GM23338 (cell line): ENCODE measurements around the gene CNPY1. TPM values are rescaled to one million over a fixed set of nuclear protein-coding genes. Genes with fewer than 3 reads are reported as not detected.

ENCODE experiments used
- ATAC-seq: fragments of 200-7000 bp; cut with Tn5 transposase; 3 replicates; pipeline ENCODE4 v1.9.1; 2020
- DNase-seq: peaks from one replicate; pipeline ENCODE4 v3.0.0-alpha.2; 2015; ENCODE audit warnings: low spot score
- H2AFZ ChIP-seq: fragments of 200-600 bp; sonication (generic); 2 replicates; pipeline ENCODE4 v1.8.0; 2016; ENCODE audit warnings: antibody characterized with exemption, mild to moderate bottlenecking, moderate library complexity
- H3F3A ChIP-seq: fragments of 200-600 bp; sonication (generic); replicated peaks from 2 replicates; pipeline ENCODE4 v1.8.0; 2017; ENCODE audit warnings: antibody characterized with exemption, mixed run types, low read depth
- H3K27ac ChIP-seq: fragments of 200-600 bp; sonication (generic); 2 replicates; pipeline ENCODE4 v1.6.1; 2016; ENCODE audit warnings: low read depth
- H3K27me3 ChIP-seq: fragments of 200-600 bp; sonication (generic); 2 replicates; pipeline ENCODE4 v1.8.0; 2016; ENCODE audit warnings: mild to moderate bottlenecking, mixed run types, moderate library complexity; ENCODE audit not compliant: insufficient read depth
- H3K36me3 ChIP-seq: fragments of 200-600 bp; sonication (generic); 2 replicates; pipeline ENCODE4 v1.8.0; 2016; ENCODE audit warnings: mild to moderate bottlenecking; ENCODE audit not compliant: insufficient read depth
- H3K4me1 ChIP-seq: fragments of 200-600 bp; sonication (generic); 2 replicates; pipeline ENCODE4 v1.8.0; 2016; ENCODE audit warnings: mild to moderate bottlenecking, moderate library complexity; ENCODE audit not compliant: insufficient read depth
- H3K4me2 ChIP-seq: fragments of 200-600 bp; sonication (generic); 2 replicates; pipeline ENCODE4 v1.7.1; 2017; ENCODE audit warnings: mixed run types
- H3K4me3 ChIP-seq: fragments of 200-600 bp; sonication (generic); 2 replicates; pipeline ENCODE4 v1.6.1; 2016; ENCODE audit warnings: mixed run types
- H3K79me2 ChIP-seq: fragments of 200-600 bp; sonication (generic); replicated peaks from 2 replicates; pipeline ENCODE4 v1.8.0; 2017; ENCODE audit warnings: mild to moderate bottlenecking; ENCODE audit not compliant: insufficient read depth
- H3K9me2 ChIP-seq: fragments of 200-600 bp; sonication (generic); 2 replicates; pipeline ENCODE4 v1.8.0; 2017; ENCODE audit not compliant: insufficient read depth
- H4K20me1 ChIP-seq: fragments of 200-600 bp; sonication (generic); replicated peaks from 2 replicates; pipeline ENCODE4 v1.8.0; 2017; ENCODE audit warnings: mild to moderate bottlenecking; ENCODE audit not compliant: insufficient read depth
- H3K27ac Mint-ChIP-seq: 2 replicates; pipeline ENCODE4 v1.8.0; 2020; ENCODE audit warnings: inconsistent platforms, mild to moderate bottlenecking, moderate library complexity, mixed read lengths
- H3K27me3 Mint-ChIP-seq: 3 replicates; pipeline ENCODE4 v1.8.0; 2022; ENCODE audit warnings: low read depth, mild to moderate bottlenecking, moderate library complexity, mixed read lengths, inconsistent platforms; ENCODE audit not compliant: insufficient read depth, poor library complexity
- H3K36me3 Mint-ChIP-seq: 3 replicates; pipeline ENCODE4 v1.8.0; 2021; ENCODE audit warnings: low read depth, mild to moderate bottlenecking, inconsistent platforms, moderate library complexity, mixed read lengths
- H3K4me1 Mint-ChIP-seq: 3 replicates; pipeline ENCODE4 v1.8.0; 2020; ENCODE audit warnings: mild to moderate bottlenecking, inconsistent platforms, mixed read lengths
- H3K4me3 Mint-ChIP-seq: 3 replicates; pipeline ENCODE4 v1.8.0; 2021; ENCODE audit warnings: moderate library complexity, mild to moderate bottlenecking, inconsistent platforms, mixed read lengths
- H3K9me3 Mint-ChIP-seq: 3 replicates; pipeline ENCODE4 v1.8.0; 2020; ENCODE audit warnings: moderate library complexity, mild to moderate bottlenecking, inconsistent platforms, mixed read lengths
- CREB1 ChIP-seq: fragments of 250-450 bp; sonication (Bioruptor Pico); IDR thresholded peaks from 2 replicates; pipeline ENCODE4 v1.5.0; 2020; ENCODE audit warnings: low read depth, mild to moderate bottlenecking, moderate library complexity
- CTCF ChIP-seq, 2 experiments: fragments of 200-600 bp in 1 of 2; sonication (generic) in 1 of 2; conservative IDR thresholded peaks; 2 replicates each; pipeline versions ENCODE4 v1.5.1 to v1.6.1; 2016 to 2017; ENCODE audit warnings: antibody characterized with exemption in 2 of 2, low read depth in 2 of 2, mild to moderate bottlenecking in 2 of 2, moderate library complexity in 1 of 2
- EZH2 ChIP-seq: fragments of 200-600 bp; sonication (generic); IDR thresholded peaks from one replicate; pipeline ENCODE4 v1.8.0; 2017; ENCODE audit warnings: antibody characterized with exemption, mild to moderate bottlenecking, low read depth; ENCODE audit not compliant: unreplicated experiment
- EZH2phosphoT487 ChIP-seq: fragments of 200-600 bp; sonication (generic); IDR thresholded peaks from one replicate; pipeline ENCODE4 v1.8.1; 2018; ENCODE audit warnings: antibody characterized with exemption; ENCODE audit not compliant: unreplicated experiment
- JUNB ChIP-seq: IDR thresholded peaks from one replicate; pipeline ENCODE4 v1.6.1; 2016; ENCODE audit warnings: antibody characterized with exemption; ENCODE audit not compliant: unreplicated experiment
- NANOG ChIP-seq: IDR thresholded peaks from 2 replicates; pipeline ENCODE4 v1.6.1; 2016; ENCODE audit warnings: antibody characterized with exemption, borderline replicate concordance
- POLR2AphosphoS5 ChIP-seq: IDR thresholded peaks from 2 replicates; pipeline ENCODE4 v1.6.1; 2016; ENCODE audit warnings: antibody characterized with exemption, low read depth
- REST ChIP-seq: IDR thresholded peaks from one replicate; pipeline ENCODE4 v1.6.1; 2018; ENCODE audit warnings: antibody characterized with exemption; ENCODE audit not compliant: unreplicated experiment
- STAT1 ChIP-seq: IDR thresholded peaks from one replicate; pipeline ENCODE4 v1.6.1; 2016; ENCODE audit warnings: antibody characterized with exemption; ENCODE audit not compliant: unreplicated experiment
- ZNF114 ChIP-seq: fragments of 250-450 bp; sonication (Bioruptor Pico); IDR thresholded peaks from 2 replicates; pipeline ENCODE4 v1.5.0; 2020; ENCODE audit warnings: mild to moderate bottlenecking, moderate library complexity
- ZNF331 ChIP-seq: fragments of 250-450 bp; sonication (Bioruptor Pico); IDR thresholded peaks from 2 replicates; pipeline ENCODE4 v1.5.0; 2020; ENCODE audit warnings: low read depth, mild to moderate bottlenecking, moderate library complexity
- polyA plus RNA-seq: library from polyadenylated mRNA; unstranded; fragments of >200 nt; fragmentation: Nextera tagmentation; extraction: Ambion mirVana; gene quantifications from 2 replicates; pipeline ENCODE4 v1.2.1, GENCODE V29; 2016
- total RNA-seq: library from RNA; depleted of rRNA; stranded (reverse); fragments of >200 nt; shearing (Covaris generic); gene quantifications from 2 replicates; pipeline ENCODE4 v1.2.3, GENCODE V29; 2014
- TF ChIP-seq, protein P1 (sequence below): fragments of 250-450 bp; sonication (Bioruptor Pico); IDR thresholded peaks from 2 replicates; pipeline ENCODE4 v1.5.0; 2020; ENCODE audit warnings: mild to moderate bottlenecking, moderate library complexity
- TF ChIP-seq, protein P2 (sequence below): IDR thresholded peaks from 2 replicates; pipeline ENCODE4 v1.6.1; 2016; ENCODE audit warnings: antibody characterized with exemption

Gene CNPY1
- total and polyA plus RNA-seq, 2 experiments from 2014 or later: not detected

- ATAC-seq: no peak
- no peak overlapping the region for H3K4me2 ChIP-seq
- H3K4me3 ChIP-seq: no peak overlapping the region
- no peak overlapping the region for H3K27ac Mint-ChIP-seq
- no peak overlapping the region for H3K4me3 Mint-ChIP-seq
- H3K4me1 ChIP-seq: no peaks in the 10 kb centered on the region
- H3K79me2 ChIP-seq: no peaks in the 10 kb centered on the region
- H3K9me2 ChIP-seq: no peaks in the 10 kb centered on the region
- H3K27ac ChIP-seq: no peak overlapping the region
- H2AFZ ChIP-seq: no peak overlapping the region
- no peaks in the 10 kb centered on the region for H3F3A ChIP-seq
- no peaks in the 10 kb centered on the region for H3K36me3 ChIP-seq
- H3K9me3 Mint-ChIP-seq: no peaks in the 10 kb centered on the region
- TF ChIP-seq REST: no peak
- TF ChIP-seq STAT1: no peak
- TF ChIP-seq EZH2phosphoT487: no peak
- no peak for TF ChIP-seq EZH2
- no peak for TF ChIP-seq POLR2AphosphoS5
- TF ChIP-seq, protein P1, sequence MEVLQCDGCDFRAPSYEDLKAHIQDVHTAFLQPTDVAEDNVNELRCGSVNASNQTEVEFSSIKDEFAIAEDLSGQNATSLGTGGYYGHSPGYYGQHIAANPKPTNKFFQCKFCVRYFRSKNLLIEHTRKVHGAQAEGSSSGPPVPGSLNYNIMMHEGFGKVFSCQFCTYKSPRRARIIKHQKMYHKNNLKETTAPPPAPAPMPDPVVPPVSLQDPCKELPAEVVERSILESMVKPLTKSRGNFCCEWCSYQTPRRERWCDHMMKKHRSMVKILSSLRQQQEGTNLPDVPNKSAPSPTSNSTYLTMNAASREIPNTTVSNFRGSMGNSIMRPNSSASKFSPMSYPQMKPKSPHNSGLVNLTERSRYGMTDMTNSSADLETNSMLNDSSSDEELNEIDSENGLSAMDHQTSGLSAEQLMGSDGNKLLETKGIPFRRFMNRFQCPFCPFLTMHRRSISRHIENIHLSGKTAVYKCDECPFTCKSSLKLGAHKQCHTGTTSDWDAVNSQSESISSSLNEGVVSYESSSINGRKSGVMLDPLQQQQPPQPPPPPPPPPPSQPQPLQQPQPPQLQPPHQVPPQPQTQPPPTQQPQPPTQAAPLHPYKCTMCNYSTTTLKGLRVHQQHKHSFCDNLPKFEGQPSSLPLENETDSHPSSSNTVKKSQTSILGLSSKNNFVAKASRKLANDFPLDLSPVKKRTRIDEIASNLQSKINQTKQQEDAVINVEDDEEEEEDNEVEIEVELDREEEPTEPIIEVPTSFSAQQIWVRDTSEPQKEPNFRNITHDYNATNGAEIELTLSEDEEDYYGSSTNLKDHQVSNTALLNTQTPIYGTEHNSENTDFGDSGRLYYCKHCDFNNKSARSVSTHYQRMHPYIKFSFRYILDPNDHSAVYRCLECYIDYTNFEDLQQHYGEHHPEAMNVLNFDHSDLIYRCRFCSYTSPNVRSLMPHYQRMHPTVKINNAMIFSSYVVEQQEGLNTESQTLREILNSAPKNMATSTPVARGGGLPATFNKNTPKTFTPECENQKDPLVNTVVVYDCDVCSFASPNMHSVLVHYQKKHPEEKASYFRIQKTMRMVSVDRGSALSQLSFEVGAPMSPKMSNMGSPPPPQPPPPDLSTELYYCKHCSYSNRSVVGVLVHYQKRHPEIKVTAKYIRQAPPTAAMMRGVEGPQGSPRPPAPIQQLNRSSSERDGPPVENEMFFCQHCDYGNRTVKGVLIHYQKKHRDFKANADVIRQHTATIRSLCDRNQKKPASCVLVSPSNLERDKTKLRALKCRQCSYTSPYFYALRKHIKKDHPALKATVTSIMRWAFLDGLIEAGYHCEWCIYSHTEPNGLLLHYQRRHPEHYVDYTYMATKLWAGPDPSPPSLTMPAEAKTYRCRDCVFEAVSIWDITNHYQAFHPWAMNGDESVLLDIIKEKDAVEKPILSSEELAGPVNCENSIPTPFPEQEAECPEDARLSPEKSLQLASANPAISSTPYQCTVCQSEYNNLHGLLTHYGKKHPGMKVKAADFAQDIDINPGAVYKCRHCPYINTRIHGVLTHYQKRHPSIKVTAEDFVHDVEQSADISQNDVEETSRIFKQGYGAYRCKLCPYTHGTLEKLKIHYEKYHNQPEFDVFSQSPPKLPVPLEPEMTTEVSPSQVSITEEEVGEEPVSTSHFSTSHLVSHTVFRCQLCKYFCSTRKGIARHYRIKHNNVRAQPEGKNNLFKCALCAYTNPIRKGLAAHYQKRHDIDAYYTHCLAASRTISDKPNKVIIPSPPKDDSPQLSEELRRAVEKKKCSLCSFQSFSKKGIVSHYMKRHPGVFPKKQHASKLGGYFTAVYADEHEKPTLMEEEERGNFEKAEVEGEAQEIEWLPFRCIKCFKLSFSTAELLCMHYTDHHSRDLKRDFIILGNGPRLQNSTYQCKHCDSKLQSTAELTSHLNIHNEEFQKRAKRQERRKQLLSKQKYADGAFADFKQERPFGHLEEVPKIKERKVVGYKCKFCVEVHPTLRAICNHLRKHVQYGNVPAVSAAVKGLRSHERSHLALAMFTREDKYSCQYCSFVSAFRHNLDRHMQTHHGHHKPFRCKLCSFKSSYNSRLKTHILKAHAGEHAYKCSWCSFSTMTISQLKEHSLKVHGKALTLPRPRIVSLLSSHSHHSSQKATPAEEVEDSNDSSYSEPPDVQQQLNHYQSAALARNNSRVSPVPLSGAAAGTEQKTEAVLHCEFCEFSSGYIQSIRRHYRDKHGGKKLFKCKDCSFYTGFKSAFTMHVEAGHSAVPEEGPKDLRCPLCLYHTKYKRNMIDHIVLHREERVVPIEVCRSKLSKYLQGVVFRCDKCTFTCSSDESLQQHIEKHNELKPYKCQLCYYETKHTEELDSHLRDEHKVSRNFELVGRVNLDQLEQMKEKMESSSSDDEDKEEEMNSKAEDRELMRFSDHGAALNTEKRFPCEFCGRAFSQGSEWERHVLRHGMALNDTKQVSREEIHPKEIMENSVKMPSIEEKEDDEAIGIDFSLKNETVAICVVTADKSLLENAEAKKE (CRISPR knock-in tag): no peak
- TF ChIP-seq, protein P2, sequence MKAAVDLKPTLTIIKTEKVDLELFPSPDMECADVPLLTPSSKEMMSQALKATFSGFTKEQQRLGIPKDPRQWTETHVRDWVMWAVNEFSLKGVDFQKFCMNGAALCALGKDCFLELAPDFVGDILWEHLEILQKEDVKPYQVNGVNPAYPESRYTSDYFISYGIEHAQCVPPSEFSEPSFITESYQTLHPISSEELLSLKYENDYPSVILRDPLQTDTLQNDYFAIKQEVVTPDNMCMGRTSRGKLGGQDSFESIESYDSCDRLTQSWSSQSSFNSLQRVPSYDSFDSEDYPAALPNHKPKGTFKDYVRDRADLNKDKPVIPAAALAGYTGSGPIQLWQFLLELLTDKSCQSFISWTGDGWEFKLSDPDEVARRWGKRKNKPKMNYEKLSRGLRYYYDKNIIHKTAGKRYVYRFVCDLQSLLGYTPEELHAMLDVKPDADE: no peak
- TF ChIP-seq JUNB: no peak
- TF ChIP-seq CTCF (conservative IDR thresholded peaks at IDR 0.05; ENCODE audit: low read depth in 2 of 2): no peak
- TF ChIP-seq CREB1 (CRISPR knock-in tag): no peak
- TF ChIP-seq ZNF114 (CRISPR knock-in tag): no peak
- TF ChIP-seq NANOG: no peak
- no peak for TF ChIP-seq ZNF331
- peaks cover 13% of the 10 kb centered on the region for H3K4me1 Mint-ChIP-seq
- H3K36me3 Mint-ChIP-seq: no peaks in the 10 kb centered on the region
- DNase-seq: no peak
- H4K20me1 ChIP-seq: no peaks in the 10 kb centered on the region
- H3K27me3 Mint-ChIP-seq: peaks cover 4% of the 10 kb centered on the region
- no peaks in the 10 kb centered on the region for H3K27me3 ChIP-seq
Measured at GRCh38 chr7:155568333-155568660, 21.9 kb upstream of the CNPY1 start.
